ENCODE results near the gene LURAP1L. TPM values are rescaled to one million over a fixed set of nuclear protein-coding genes. Genes with fewer than 3 reads are reported as not detected.

Gene LURAP1L
- total RNA-seq, 1 donor from 2014 or later = 13.3 TPM

- peaks cover 25% of the 10 kb centered on the region for H3K4me1 Mint-ChIP-seq (ENCODE audit: low read depth, unreplicated experiment)
- Histone ChIP-seq H3K27me3 (ENCODE audit: insufficient read depth, low read length) (no peaks in the 10 kb centered on the region), H2AFZ (ENCODE audit: low read depth, low read length) (no peak overlapping the region), H3K4me1 (ENCODE audit: insufficient read depth, low read length) (peaks cover 17% of the 10 kb centered on the region), H4K20me1 (ENCODE audit: insufficient read depth, low read length) (no peaks in the 10 kb centered on the region), H3K9me3 (ENCODE audit: insufficient read depth, low read depth, low read length) (no peaks in the 10 kb centered on the region), H3K4me3 (ENCODE audit: insufficient read depth, low read depth, low read length) (no peak overlapping the region), H3K4me2 (ENCODE audit: low read length) (no peak overlapping the region), H3K27ac (ENCODE audit: low read depth, low read length) (no peak overlapping the region), H3K79me2 (ENCODE audit: insufficient read depth, low read length) (peaks cover 16% of the 10 kb centered on the region), H3K9ac (ENCODE audit: low read length) (no peak overlapping the region), H3K36me3 (ENCODE audit: insufficient read depth, low read length) (no peaks in the 10 kb centered on the region)
- peaks cover 16% of the 10 kb centered on the region for H3K36me3 Mint-ChIP-seq (ENCODE audit: low read depth, unreplicated experiment)
- DNase-seq (ENCODE audit: low read depth) (no peak), FAIRE-seq (peak; percentile 66)
- TF ChIP-seq EZH2 (IDR thresholded peaks at IDR 0.05; ENCODE audit: insufficient read depth, low read length) = no peak
- TF ChIP-seq CTCF (IDR thresholded peaks at IDR 0.05; ENCODE audit: insufficient read depth, low read depth, low read length) = no peak
- H3K27me3 Mint-ChIP-seq (ENCODE audit: low read depth, unreplicated experiment) = no peaks in the 10 kb centered on the region
- H3K4me3 Mint-ChIP-seq (ENCODE audit: unreplicated experiment) = peak overlapping the region; percentile 31
- peaks cover 19% of the 10 kb centered on the region for H3K9me3 Mint-ChIP-seq (ENCODE audit: unreplicated experiment)
- no peak overlapping the region for H3K27ac Mint-ChIP-seq (ENCODE audit: unreplicated experiment)
Observed at GRCh38 chr9:12781226-12781733, 6.5 kb downstream of the LURAP1L start.

- Histone ChIP-seq H3K36me3 (ENCODE audit: insufficient read depth, low read length) (no peaks in the 10 kb centered on the region), H3K4me2 (ENCODE audit: low read length) (peak overlapping the region; percentile 67), H3K27ac (ENCODE audit: low read depth, low read length) (peak overlapping the region; percentile 87), H3K9ac (ENCODE audit: low read length) (peak overlapping the region; percentile 23), H2AFZ (ENCODE audit: low read depth, low read length) (no peak overlapping the region), H3K4me1 (ENCODE audit: insufficient read depth, low read length) (peaks cover 17% of the 10 kb centered on the region), H3K4me3 (ENCODE audit: insufficient read depth, low read depth, low read length) (no peak overlapping the region), H3K9me3 (ENCODE audit: insufficient read depth, low read depth, low read length) (no peaks in the 10 kb centered on the region), H3K79me2 (ENCODE audit: insufficient read depth, low read length) (no peaks in the 10 kb centered on the region), H3K27me3 (ENCODE audit: insufficient read depth, low read length) (no peaks in the 10 kb centered on the region), H4K20me1 (ENCODE audit: insufficient read depth, low read length) (no peaks in the 10 kb centered on the region)
- FAIRE-seq (peak; percentile 23), DNase-seq (ENCODE audit: low read depth) (no peak)
- Mint-ChIP-seq H3K4me1 (ENCODE audit: low read depth, unreplicated experiment) (peaks cover 19% of the 10 kb centered on the region), H3K27ac (ENCODE audit: unreplicated experiment) (peak overlapping the region; percentile 99), H3K4me3 (ENCODE audit: unreplicated experiment) (no peak overlapping the region), H3K9me3 (ENCODE audit: unreplicated experiment) (peaks cover 20% of the 10 kb centered on the region), H3K36me3 (ENCODE audit: low read depth, unreplicated experiment) (peaks cover 16% of the 10 kb centered on the region), H3K27me3 (ENCODE audit: low read depth, unreplicated experiment) (no peaks in the 10 kb centered on the region)
- TF ChIP-seq EZH2 (IDR thresholded peaks at IDR 0.05; ENCODE audit: insufficient read depth, low read length) (no peak), CTCF (IDR thresholded peaks at IDR 0.05; ENCODE audit: insufficient read depth, low read depth, low read length) (no peak)
Observed at GRCh38 chr9:12783767-12784460, 9.1 kb downstream of the LURAP1L start.
